GM12878 (cell line): ENCODE data around the gene BAG3. TPM values are rescaled to one million over a fixed set of nuclear protein-coding genes. Genes with fewer than 3 reads are reported as not detected.

Experiments
- ATAC-seq: fragments of 200-7000 bp; cut with Tn5 transposase; 3 replicates; pipeline ENCODE4 v1.9.1; 2020; ENCODE audit warnings: mild to moderate bottlenecking, moderate library complexity
- BruUV-seq: library from RNA; stranded (reverse); fragments of 400-500 nt; replicated peaks from 2 replicates; lab custom pipeline; 2021; lab: Mats Ljungman, UMichigan
- CTCF ChIA-PET: fragments of 300-600 bp; sonication (Branson Sonifier 250); formaldehyde crosslinking; extraction: SDS; loops from one replicate; lab custom pipeline; 2021; ENCODE audit warnings: inconsistent platforms; lab: Yijun Ruan, JAX
- POLR2A ChIA-PET: fragments of 350-600 bp; formaldehyde crosslinking; extraction: SDS; loops from one replicate; lab custom pipeline; 2021; ENCODE audit warnings: inconsistent platforms; lab: Charles Lee
- RAD21 ChIA-PET: fragments of 300-600 bp; sonication (Branson Sonifier 250); formaldehyde crosslinking; loops from one replicate; lab custom pipeline; 2023; ENCODE audit warnings: antibody characterized with exemption; ENCODE audit not compliant: unreplicated experiment; lab: Charles Lee
- SMC1A ChIA-PET: fragments of 300-600 bp; sonication (Branson Sonifier 250); formaldehyde crosslinking; loops from one replicate; lab custom pipeline; 2023; ENCODE audit not compliant: unreplicated experiment, uncharacterized antibody; lab: Charles Lee
- DNase-seq: peaks from one replicate; pipeline ENCODE4 v3.0.0-alpha.2; 2011; ENCODE audit warnings: low read depth, low spot score
- FAIRE-seq: peaks from 3 replicates; lab custom pipeline; 2011; peaks lifted over from hg19 to GRCh38; lab: Jason Lieb, UNC
- H2AFZ ChIP-seq: 2 replicates; pipeline ENCODE4 v1.6.0; 2011; ENCODE audit warnings: low read depth, low read length, control low read depth; ENCODE audit not compliant: control insufficient read depth
- H3K27ac ChIP-seq: 2 replicates; pipeline ENCODE4 v1.5.1; 2011; ENCODE audit warnings: control low read depth; ENCODE audit not compliant: control insufficient read depth, insufficient read depth
- H3K27me3 ChIP-seq, 2 experiments: replicated peaks in 1 of 2; 2 replicates each; pipeline versions ENCODE4 v1.6.0 to v1.6.1; 2011; ENCODE audit warnings: low read length in 1 of 2; ENCODE audit not compliant: control insufficient read depth in 2 of 2, insufficient read depth in 2 of 2
- H3K36me3 ChIP-seq, 2 experiments: 2 replicates each; pipeline ENCODE4 v1.5.1; 2011; ENCODE audit warnings: low read length in 1 of 2; ENCODE audit not compliant: control insufficient read depth in 2 of 2, insufficient read depth in 2 of 2
- H3K4me1 ChIP-seq: 2 replicates; pipeline ENCODE4 v1.6.1; 2011; ENCODE audit warnings: mild to moderate bottlenecking, low read length, moderate library complexity, mixed read lengths; ENCODE audit not compliant: control insufficient read depth, insufficient read depth
- H3K4me2 ChIP-seq: 2 replicates; pipeline ENCODE4 v1.6.0; 2011; ENCODE audit warnings: control low read depth; ENCODE audit not compliant: control insufficient read depth, insufficient read depth
- H3K4me3 ChIP-seq: fragments of 200-600 bp; sonication (generic); 2 replicates; pipeline ENCODE4 v1.5.1; 2016
- H3K79me2 ChIP-seq: 2 replicates; pipeline ENCODE4 v1.6.0; 2011; ENCODE audit warnings: low read length; ENCODE audit not compliant: control insufficient read depth, insufficient read depth
- H3K9ac ChIP-seq: 2 replicates; pipeline ENCODE4 v1.8.0; 2011; ENCODE audit warnings: low read length, control low read depth, mixed read lengths; ENCODE audit not compliant: control insufficient read depth, insufficient read depth
- H3K9me3 ChIP-seq: replicated peaks from 3 replicates; pipeline ENCODE4 v1.5.1; 2011; ENCODE audit warnings: mild to moderate bottlenecking, low read length; ENCODE audit not compliant: control insufficient read depth, insufficient read depth
- H4K20me1 ChIP-seq: 2 replicates; pipeline ENCODE4 v1.6.0; 2011; ENCODE audit not compliant: control insufficient read depth, insufficient read depth
- CHD4 ChIP-seq: fragments of 200-600 bp; sonication (generic); IDR thresholded peaks from 2 replicates; pipeline ENCODE4 v1.6.1; 2016; ENCODE audit warnings: mild to moderate bottlenecking
- HDAC2 ChIP-seq: fragments of 200-600 bp; sonication (generic); IDR thresholded peaks from 2 replicates; pipeline ENCODE4 v1.6.1; 2017
- MEF2B ChIP-seq: fragments of 450-650 bp; IDR thresholded peaks from 2 replicates; pipeline ENCODE4 v1.6.1; 2018; ENCODE audit warnings: mild to moderate bottlenecking, moderate library complexity; ENCODE audit not compliant: partially characterized antibody, poor library complexity, severe bottlenecking
- MTA3 ChIP-seq: IDR thresholded peaks from 2 replicates; pipeline ENCODE4 v1.6.1; 2012; ENCODE audit warnings: low read length, inconsistent platforms, borderline replicate concordance
- NFIC ChIP-seq: IDR thresholded peaks from 2 replicates; pipeline ENCODE4 v1.6.1; 2012; ENCODE audit warnings: low read depth, mild to moderate bottlenecking, inconsistent platforms, low read length, moderate library complexity
- NFXL1 ChIP-seq: fragments of 450-650 bp; IDR thresholded peaks from 2 replicates; pipeline ENCODE4 v1.6.1; 2017; ENCODE audit warnings: antibody characterized with exemption, mild to moderate bottlenecking, borderline replicate concordance
- PAX5 ChIP-seq: IDR thresholded peaks from 2 replicates; pipeline ENCODE4 v1.6.1; 2011; ENCODE audit warnings: low read depth, low read length, borderline replicate concordance
- PAX8 ChIP-seq: fragments of 450-650 bp; IDR thresholded peaks from 2 replicates; pipeline ENCODE4 v1.6.1; 2017; ENCODE audit warnings: mild to moderate bottlenecking, moderate library complexity
- SREBF1 ChIP-seq: IDR thresholded peaks from 2 replicates; pipeline ENCODE4 v1.6.1; 2012; ENCODE audit warnings: mild to moderate bottlenecking, low read length
- TCF12 ChIP-seq: IDR thresholded peaks from 2 replicates; pipeline ENCODE4 v1.6.1; 2011; ENCODE audit warnings: low read depth, mild to moderate bottlenecking, low read length
- ZBTB40 ChIP-seq: fragments of 450-650 bp; IDR thresholded peaks from 2 replicates; pipeline ENCODE4 v1.6.1; 2016; ENCODE audit warnings: mild to moderate bottlenecking, moderate library complexity, borderline replicate concordance
- ZNF592 ChIP-seq: fragments of 450-650 bp; IDR thresholded peaks from 2 replicates; pipeline ENCODE4 v1.6.1; 2017; ENCODE audit warnings: mild to moderate bottlenecking, moderate library complexity
- WGBS: methylation state at CpG from one replicate; pipeline ENCODE4 v1.1.6; 2016; ENCODE audit warnings: low lambda C conversion rate; ENCODE audit not compliant: insufficient replicate concordance, insufficient coverage; ENCODE audit errors: missing lambda C conversion rate; 5-methylcytosine and 5-hydroxymethylcytosine counted together
- in situ Hi-C: fragments of 300-500 bp; cut with MboI; formaldehyde crosslinking; loops from 9 replicates; pipeline ENCODE4 v1.14.3; 2018; ENCODE audit warnings: mixed read lengths
- intact Hi-C: fragments of 100-400 bp; cut with micrococcal nuclease; formaldehyde crosslinking; loops from one replicate; pipeline ENCODE4 v1.14.2; 2022; ENCODE audit not compliant: unreplicated experiment
- polyA plus RNA-seq, 11 experiments: library from polyadenylated mRNA; depleted of rRNA in 4 of 11; unstranded in 6 of 11; stranded (reverse) in 5 of 11; fragments of >200 nt; fragmentation: Nextera tagmentation in 4 of 11; fragmentation: Illumina TruSeq in 1 of 11; extraction: Ambion mirVana in 4 of 11; extraction: Trizol in 1 of 11; gene quantifications; 1 replicate in 1 of 11; 2 replicates in 10 of 11; pipeline versions ENCODE4 v1.2.1 to v1.2.3, GENCODE V29; 2011 to 2016; ENCODE audit warnings: inconsistent platforms in 2 of 11, missing spikeins in 2 of 11, low read depth in 1 of 11
- total RNA-seq, 4 experiments: library from RNA; depleted of rRNA in 3 of 4; stranded (reverse); fragments of >200 nt in 3 of 4; fragmentation: Illumina TruSeq in 1 of 4; extraction: Trizol in 1 of 4; gene quantifications; 2 replicates each; pipeline versions ENCODE4 v1.2.1 to v1.2.3, GENCODE V29; 2013 to 2021
- TF ChIP-seq, protein P1 (sequence below): fragments of 450-650 bp; IDR thresholded peaks from 2 replicates; pipeline ENCODE4 v1.6.1; 2017; ENCODE audit warnings: mild to moderate bottlenecking

Gene BAG3
- total and polyA plus RNA-seq, 10 of the 15 experiments (the other 5 are each of a cell fraction or from before 2014, with no cell fraction given): 0.71 to 14.1 (median 4.3) TPM

- BruUV-seq: no TSS peak
- Histone ChIP-seq H3K27me3 (no peaks in the 10 kb centered on the region), H3K79me2 (no peaks in the 10 kb centered on the region), H3K9ac (no peak overlapping the region), H3K9me3 (no peaks in the 10 kb centered on the region), H2AFZ (no peak overlapping the region), H3K27ac (no peak overlapping the region), H3K4me2 (no peak overlapping the region), H3K36me3 (peaks cover 0 to 1% of the 10 kb centered on the region in 2 experiments; a peak in 1 of 4 replicates), H4K20me1 (no peaks in the 10 kb centered on the region), H3K4me1 (no peaks in the 10 kb centered on the region), H3K4me3 (no peak overlapping the region)
- no peak for ATAC-seq
- DNase-seq: no peak
- in situ Hi-C loops (no loop called here), intact Hi-C loops (no loop called here)
- FAIRE-seq: no peak
- POLR2A ChIA-PET: interaction anchor here (0.6 to 1.1 kb wide), 4 partner anchors 8 to 167 kb away, joined by 3 to 9 read pairs (median 4); no protein-coding TSS in a partner anchor
- SMC1A ChIA-PET: interaction anchor here (0.5 to 1.1 kb wide), 3 partner anchors 9 to 262 kb away, joined by 3 to 4 read pairs (median 3); no protein-coding TSS in a partner anchor
- CTCF ChIA-PET: interaction anchor here (0.9 to 2.3 kb wide), 2 partner anchors 13 to 32 kb away, joined by 3 to 9 read pairs; no protein-coding TSS in a partner anchor
- WGBS: 56% methylated on average over 11 of the region's 11 CpGs
- RAD21 ChIA-PET: no interaction called here
- TF ChIP-seq ZBTB40 (no peak), ZNF592 (no peak), MEF2B (no peak), SREBF1 (no peak), NFIC (no peak), MTA3 (no peak), PAX5 (no peak), PAX8 (no peak), CHD4 (no peak), HDAC2 (no peak), TCF12 (no peak), NFXL1 (no peak)
- TF ChIP-seq, protein P1, sequence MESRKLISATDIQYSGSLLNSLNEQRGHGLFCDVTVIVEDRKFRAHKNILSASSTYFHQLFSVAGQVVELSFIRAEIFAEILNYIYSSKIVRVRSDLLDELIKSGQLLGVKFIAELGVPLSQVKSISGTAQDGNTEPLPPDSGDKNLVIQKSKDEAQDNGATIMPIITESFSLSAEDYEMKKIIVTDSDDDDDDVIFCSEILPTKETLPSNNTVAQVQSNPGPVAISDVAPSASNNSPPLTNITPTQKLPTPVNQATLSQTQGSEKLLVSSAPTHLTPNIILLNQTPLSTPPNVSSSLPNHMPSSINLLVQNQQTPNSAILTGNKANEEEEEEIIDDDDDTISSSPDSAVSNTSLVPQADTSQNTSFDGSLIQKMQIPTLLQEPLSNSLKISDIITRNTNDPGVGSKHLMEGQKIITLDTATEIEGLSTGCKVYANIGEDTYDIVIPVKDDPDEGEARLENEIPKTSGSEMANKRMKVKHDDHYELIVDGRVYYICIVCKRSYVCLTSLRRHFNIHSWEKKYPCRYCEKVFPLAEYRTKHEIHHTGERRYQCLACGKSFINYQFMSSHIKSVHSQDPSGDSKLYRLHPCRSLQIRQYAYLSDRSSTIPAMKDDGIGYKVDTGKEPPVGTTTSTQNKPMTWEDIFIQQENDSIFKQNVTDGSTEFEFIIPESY: no peak
These were observed 4.4 kb downstream of the BAG3 start for GRCh38 chr10:119655566-119656001.
